IPS DF 4.7 (cell line): ENCODE results near the gene ALG14.

Experiments
- DNase-seq: peaks from one replicate; pipeline ENCODE4 v3.0.0-alpha.2; 2013; ENCODE audit warnings: low spot score; ENCODE audit errors: extremely low read depth

Gene ALG14

DNA sequence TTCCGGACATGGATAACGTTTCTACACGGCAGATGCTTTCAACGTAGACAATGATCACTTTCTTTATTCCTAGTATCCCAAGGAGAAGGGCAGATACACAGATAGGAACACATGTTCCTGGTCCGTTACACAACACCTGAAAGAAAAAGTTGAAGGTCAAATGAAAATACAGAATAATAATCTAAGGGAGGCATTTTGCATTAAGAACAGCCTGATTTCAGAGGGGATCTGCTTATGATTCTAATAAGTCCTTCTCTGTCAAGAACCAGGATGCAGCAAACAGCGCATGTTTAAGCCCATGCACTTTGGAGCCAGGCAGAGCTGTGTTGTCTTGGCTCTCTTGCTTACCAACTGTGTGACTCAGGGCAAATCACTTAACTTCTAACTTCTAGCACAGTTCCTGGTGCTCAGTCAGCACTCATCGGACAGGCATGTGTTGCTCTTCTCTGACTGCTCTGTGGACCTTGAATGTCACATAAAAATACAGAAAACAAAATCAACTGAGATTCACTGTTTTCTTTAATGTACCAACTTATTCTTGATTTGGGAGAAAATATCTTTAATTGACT, 89.5 kb downstream of the ALG14 start:
- DNase-seq: no peak

DNA sequence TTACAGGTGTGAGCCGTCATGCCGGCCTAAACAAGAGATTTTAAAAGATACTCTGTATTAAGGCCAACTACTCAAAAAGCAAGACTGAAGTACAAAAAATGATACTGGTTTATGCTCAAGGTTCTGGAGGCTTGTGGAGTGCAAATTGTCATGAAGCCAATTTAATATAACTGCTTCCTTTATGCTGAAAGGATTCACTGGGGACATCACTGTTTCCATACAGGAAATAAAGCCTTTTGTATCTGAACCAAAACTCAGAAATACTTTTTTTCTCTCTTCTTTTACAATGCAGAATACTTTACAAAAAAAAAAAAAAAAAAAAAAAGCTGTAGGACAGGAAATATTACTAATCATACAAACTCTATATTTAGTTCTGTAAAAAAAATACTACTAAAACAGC, 90.4 kb downstream of the ALG14 start:
- DNase-seq: no peak

DNA sequence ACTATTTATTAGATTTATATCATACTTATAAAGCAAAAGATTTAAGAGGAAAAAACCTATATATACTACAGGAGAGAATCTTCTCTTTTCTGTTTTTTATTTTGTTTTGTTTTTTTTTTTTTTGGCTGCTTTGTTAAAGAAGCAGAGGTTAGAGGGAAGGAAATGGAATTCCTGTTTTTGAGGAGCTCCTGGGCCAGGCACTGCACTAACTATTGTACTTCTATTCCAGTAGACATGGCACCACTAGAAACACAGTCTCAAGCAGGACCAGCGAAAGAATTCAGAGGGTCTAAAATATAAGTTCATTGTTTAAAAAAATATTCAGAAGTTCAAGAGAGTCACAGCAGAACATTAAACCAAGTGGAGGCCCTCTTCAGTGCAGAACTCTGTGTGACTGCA, 91.2 kb downstream of the ALG14 start:
- DNase-seq: no peak

DNA sequence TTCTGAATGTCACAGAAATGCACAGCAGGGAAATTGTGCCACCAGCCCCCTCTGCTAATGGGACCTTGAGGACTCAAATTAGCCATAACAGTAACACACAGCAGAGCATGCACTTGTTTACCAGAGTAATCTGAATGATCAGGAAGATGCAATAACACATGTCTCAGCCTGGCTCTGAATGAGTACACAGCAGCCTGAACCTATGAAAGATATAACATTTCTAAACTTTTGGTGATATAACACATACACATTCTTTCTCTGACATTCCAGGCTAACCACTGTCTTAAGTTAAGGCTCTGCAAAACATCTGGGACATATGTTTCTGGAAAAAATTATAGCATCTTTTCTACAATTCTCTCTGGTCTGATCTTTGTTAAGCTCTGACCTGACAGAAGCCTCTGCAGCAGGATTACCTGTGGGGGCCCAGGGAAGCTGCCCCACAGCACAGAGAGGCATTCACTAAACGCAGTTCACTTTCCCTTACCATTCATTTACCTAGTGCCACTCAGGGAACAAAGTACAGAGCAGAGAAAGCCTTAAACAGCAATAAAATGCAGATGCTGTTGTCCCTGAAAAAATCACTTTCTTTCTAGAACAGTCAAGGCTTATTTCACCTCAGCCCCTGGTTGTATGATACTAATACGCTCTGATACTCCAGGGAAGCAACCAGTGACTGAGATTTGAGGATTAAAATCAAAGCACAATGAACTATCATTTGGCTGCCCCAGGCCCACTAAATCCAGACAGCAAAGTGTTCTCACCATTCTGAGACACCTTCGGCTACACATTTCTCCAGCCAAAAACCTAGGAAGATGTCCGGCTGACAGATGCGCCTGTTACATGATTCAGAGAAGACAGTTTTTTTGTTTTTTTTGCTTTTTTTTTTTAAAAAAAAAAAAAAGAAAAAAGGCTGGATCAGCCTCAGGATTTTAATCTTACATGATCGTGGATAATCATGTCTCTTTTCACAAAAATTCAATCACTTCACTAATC, 91.9 kb downstream of the ALG14 start:
- DNase-seq: no peak

DNA sequence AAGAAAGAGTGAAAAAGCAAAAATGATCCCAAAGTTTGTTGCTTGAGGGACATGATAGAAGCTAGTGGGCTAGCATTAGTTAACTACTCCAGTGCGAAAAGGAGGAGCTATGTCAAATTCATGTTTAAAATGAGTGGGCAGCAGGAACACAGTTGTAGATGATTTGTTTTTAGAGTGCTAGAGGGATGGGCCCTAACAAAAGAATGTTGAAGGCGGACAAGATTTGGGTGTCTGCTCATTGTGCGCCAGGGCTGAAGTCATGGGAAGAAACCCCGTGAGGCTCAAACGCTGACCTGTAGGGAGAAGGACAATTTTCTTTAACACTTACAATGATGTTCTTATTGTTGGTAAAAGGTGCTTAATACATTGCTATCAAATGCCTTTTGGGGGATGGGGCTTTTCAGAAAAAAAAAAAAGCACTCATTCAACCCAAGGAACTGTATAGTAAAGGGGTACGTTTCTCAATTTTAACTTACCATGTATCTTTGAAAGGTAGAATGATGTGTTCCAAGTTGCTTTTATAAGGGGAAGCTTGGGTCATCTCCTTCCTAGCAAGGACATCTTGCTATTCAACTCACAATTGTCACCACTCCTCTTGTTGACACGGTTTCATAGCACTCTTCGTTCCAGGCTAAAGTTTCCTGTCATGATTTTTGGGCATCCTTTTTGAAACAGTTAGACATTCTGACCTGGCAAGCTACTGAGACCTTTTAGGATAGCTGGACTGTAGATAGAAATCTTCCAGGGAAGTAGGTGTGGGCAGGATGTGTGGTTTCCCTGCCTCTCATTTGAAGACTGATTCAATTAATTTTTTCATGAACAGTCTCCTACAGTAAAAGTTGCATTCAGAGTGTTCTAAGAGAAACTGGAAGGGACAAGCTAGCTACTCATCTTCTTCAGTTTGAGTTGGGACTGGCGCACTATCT, 92.8 kb downstream of the ALG14 start:
- DNase-seq: no peak

DNA sequence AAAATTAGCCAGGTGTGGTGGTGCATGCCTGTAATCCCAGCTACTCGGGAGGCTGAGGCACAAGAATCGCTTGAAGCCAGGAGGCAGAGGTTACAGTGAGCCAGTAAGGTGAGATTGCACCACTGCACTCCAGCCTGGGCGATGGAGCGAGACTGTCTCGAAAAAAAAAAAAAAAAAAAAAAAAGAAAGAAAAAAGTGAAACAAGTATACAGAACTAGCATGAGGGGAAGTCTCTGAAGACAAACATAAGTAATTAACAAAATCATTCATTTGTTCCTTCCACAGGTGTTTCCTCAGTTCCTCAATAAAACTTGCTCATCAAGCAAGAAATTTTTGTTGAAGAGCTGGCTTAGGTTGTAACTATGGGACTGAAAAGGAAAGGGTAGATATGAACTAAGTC, 93.6 kb downstream of the ALG14 start:
- DNase-seq: no peak

DNA sequence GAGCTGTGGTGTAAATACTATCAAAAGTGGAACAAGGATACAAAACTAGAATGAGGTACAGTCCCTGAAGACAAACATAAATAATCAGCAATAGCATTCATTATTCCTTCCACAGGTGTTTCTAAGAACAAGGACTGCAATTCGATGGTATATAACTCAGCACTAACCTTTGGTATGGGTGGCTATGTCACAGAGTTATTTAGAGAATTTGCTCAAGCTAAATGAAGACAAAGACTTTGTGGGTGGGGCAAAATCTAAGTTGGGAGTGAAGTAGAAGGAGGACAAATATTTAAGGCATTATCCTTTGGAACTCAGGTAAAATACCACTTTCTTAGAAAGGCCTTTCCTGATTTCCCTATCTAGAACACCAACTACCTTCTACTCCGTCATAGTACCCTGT, 94.3 kb downstream of the ALG14 start:
- DNase-seq: no peak

DNA sequence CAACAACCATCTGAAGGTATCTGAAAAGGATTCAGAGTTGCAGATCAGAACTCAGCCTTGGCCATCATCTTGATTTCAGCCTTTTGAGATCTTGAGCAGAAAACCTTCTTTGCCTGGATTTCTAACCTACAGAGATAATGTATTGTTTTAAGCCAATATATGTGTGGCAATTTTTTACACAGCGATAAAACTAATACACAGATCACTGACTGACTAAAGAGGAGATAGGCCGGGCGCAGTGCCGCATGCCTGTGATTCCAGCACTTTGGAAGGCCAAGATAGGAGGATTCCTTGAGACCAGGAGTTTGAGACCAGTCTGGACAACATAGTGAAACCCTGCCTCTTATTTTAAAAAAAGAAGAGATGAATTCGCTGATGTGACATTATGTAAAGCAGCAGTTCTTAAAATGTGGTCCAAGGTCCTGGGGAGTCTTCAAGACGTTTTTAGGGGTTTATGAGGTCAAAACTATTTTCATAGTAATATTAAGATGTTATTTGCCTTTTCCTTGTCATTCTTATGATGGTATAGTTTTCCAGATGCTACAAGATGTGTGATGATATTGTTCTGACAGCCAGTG, 95.7 kb downstream of the ALG14 start:
- DNase-seq: no peak

DNA sequence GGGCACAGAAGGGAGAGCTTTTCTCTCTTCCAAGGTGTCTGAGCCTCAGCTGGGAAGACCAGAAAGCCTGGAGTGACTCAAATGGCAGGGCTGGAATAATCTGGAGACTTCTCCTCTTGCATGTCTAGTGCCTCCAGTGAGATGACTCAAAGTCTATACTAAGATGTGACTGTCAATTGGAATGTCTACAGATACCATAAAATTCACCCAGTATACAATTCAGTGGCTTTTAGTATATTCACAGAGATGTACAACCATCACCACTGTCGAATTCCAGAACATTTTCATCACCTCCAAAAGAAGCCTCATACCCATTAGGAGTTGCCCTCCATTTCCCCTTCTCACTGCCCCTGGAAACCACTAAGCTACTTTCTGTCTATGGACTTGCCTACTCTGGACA, 97.9 kb downstream of the ALG14 start:
- DNase-seq: no peak

DNA sequence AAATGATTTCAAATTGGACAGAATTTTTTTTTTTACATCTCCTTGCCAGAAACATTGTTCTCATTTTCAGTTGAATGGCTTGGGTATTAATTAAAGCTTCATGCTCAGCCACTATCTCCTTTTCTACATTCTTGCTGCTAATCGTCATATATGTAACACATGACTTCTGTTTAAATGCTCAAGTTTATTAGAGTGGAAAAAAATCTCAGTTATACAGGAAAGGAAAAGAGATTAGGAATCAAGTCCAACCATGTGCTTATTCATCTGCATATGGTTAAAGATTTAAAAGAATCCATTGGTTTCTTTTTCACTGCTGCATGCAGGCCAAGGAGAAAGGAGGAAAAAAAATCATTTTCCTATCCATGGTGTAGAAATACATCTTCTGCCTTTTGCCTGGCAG, 98.5 kb downstream of the ALG14 start:
- no peak for DNase-seq

DNA sequence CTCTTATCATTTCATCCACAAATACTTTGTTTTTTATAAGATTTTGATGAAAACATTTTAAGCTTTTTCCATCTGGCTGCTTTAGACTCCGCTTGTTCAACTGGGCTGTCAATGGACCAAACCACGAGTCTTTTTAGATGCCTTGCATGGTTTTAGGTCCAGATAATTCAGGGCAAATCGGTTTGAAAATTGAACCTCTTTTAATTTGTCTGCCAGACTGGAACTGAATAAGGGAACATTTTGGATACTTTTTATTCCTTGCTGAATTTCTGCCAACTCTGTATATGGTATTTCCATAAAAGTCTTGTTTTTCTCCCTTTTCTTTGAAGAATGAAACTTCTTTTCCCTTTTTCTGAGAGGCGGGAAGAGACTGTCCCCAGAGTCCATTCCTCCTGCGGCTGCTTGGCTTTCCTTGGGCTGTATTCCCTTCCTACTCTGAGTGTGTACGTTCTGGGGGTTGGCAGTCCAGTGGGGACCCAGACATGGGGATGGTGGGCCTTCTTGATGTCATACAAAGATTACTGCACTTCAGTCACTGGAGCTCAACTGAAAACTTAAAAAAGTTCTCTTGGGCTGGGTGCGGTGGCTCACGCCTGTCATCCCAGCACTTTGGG, 99.3 kb downstream of the ALG14 start:
- DNase-seq: no peak

DNA sequence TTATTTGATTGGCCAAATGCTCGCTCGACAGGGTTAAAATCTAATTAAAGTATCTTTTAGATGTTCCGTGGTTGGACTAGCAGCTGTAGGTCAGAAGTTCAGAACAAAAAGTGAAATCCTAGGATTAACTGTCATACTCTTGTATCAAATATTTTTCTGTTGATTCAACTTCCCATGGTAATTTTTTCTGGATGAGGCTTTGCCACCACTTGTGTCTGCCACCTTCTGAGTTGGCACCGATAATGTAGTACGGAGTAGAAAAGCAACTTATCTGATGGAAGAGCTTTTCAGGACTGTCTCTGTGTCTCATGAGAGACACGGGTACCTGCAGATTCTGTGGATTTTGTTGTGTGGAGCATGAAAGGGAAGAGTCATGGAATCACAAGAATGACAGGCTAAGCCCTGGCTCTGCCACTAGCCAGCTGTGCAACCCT, 101.2 kb downstream of the ALG14 start:
- DNase-seq: no peak

DNA sequence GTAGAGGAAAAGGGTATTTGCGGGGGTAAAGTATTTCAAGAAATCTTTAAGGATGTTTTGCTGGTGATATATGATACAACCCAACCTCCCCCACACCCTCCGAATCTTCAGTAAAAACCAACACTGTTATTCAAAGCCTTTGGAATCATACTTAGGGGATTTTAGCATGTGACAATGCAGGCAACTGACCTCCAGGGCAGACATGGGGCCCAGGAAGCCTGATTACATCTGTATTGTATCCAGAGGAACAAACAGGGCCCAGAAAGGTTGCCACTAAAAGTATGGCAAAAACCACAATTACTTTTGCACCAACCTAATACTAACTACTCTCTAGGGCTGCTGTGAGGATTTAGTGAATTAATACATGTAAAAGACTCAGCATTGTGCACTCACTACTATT, 102.0 kb downstream of the ALG14 start:
- DNase-seq: no peak

DNA sequence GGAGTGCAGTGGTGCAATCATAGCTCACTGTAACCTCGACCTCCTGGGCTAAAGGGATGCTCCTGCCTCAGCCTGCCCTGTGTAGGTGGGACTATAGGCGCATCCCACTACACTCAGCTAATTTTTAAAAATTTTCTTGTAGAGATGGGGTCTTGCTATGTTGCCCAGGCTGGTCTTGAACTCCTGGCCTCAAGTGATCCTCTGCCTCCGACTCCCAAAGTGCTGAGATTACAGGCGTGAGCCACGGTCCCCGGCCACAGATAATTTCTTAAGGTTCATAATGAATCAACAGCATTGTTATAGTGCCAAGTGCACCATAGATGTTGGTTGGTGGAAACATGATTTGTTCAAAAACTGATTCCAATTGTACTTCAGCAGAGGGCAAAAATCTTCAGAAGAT, 103.6 kb downstream of the ALG14 start:
- DNase-seq: no peak

DNA sequence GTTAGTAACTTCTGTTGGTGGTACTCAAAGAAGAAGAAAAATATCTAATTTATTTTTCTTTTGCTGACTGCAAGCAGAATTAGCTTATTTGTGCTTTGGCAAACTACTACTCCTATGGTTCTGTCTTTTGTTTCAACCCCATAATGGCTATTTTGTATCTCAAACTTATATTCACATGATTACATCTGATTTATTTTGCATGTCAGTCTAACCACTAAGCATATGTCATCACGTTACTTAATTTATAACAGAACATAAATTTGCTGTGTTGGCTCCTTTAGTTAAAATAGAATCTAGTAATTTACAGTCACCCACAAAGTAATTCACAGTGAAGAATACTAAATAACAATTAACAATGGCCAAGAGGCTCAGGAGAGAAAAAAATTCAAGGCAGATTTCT, 106.7 kb downstream of the ALG14 start:
- no peak for DNase-seq

DNA sequence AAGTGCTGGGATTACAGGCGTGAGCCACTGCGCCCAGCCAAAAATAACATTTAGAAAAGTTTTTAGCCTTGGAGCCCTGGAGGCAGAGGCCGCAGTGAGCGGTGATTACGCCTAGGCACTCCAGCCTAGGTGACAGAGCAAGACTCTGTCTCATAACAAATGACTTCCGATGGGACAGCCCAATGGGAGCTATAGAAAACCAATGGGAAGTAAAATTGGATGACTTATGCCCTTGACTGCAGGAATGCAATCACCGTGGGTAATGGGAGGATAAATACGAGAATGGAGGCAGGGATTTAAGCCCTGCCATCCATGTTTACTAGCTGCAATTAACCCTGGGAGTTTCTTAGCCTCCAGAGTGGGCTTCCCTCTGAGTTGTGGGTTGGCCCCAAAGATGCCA, 108.9 kb downstream of the ALG14 start:
- no peak for DNase-seq

DNA sequence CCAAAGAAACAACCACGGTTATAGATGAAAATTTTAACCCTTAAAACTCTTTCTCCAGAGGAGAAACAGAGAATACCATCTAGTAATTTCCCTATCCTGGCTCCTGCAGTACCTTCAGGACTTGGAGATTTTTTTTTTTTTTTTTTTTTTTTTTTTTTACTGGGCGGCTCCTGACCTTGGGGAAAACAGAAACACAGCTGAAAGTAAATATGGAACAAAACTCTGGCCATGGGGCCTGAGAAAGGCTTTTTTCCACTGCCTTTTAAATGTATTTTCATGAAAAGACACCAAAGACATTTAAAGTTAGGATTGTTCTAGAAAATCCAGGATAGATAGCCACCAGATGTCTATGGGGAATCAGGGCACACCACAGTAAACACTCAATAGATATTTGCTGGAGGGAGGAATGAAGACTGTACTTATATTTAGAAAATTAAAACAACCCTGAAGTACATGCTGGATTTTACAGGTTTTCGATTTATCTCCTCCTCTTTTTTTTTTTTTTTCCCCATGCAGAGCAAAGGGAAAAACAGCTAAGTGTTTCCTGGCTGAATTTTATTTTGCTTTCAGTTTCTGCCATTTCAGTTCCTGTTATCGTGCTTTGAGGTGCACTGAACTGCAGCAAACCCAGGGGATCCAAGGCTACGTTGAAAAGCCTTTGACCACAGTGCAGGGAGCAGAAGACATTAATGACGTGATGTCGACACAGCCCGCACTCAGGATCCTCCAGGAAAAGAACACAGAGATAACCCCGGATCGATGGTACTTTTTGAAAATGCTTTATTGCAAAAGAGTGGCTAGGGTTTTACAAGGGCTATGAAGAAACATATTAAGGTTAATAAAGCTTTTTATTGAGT, 110.1 kb downstream of the ALG14 start:
- DNase-seq: no peak

DNA sequence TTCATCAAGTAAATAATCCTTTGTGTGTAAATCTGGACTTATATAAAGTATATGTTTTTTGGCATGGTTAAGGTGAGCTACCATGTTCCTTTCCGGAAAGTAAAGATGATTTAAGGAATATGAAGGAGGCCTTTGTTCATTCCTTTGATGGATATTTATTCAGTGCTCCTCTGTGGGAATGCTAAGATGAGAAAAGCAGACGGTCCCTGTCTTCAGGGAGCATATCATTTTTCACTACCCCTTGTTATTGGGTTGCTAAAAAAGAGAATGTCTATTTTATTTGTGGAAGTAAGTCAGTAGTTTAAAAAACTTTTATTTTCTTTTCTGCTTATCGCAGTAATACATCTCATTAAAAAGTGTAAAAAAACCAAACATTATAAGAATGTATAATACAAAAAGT, 110.8 kb downstream of the ALG14 start:
- DNase-seq: no peak

DNA sequence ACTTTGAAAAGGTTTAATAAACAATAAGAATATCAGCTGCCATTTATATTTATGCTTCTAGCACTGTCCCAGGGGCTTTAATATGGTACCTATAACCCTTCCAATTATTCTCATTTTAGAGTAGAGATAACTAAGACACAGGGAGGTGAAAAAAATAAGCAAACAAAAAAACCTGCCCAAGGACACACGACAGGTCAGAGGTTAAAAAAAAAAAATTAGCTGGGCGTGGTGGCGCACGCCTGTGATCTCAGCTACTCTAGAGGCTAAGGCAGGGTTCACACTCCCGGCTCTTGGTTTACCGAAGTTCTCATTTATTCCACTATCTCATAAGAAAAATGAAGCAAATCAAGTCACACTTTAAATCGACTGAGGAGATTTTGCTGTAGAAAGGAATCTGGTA, 111.2 kb downstream of the ALG14 start:
- no peak for DNase-seq

DNA sequence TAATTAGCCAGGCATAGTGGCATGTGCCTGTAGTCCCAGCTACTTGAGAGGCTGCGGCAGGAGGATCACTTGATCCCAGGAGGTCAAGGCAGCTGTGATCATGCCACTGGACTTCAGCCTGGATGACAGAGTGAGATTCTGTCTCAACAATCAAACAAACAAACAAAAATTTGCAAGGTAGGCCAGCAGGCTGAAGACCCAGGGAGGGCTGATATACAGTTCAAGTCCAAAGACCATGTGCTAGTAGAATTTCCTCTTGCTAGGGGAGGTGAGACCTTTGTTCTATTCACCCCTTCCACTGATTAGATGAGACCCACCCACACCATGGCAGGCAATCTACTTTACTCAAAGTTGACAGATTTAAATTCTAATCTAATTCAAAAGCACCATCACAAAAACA, 114.7 kb downstream of the ALG14 start:
- DNase-seq: no peak
